PC-3 (cell line): ENCODE measurements around the gene MED13. TPM values are rescaled to one million over a fixed set of nuclear protein-coding genes. Genes with fewer than 3 reads are reported as not detected.
A peak's percentile ranks its signal among the peaks of the same experiment; 100 is the strongest.
"Not testable (repeated sequence)": the region's sequence is repeated elsewhere in the genome, so short reads cannot be mapped to it uniquely, and the experiment has no call there.

Source experiments
- ATAC-seq: fragments of 200-7000 bp; cut with Tn5 transposase; 2 replicates; pipeline ENCODE4 v1.9.1; 2020; ENCODE audit warnings: mild to moderate bottlenecking, moderate library complexity
- BruUV-seq: library from RNA; stranded (reverse); fragments of 400-500 nt; replicated peaks from 2 replicates; lab custom pipeline; 2021; lab: Mats Ljungman, UMichigan
- CTCF ChIA-PET: fragments of 300-600 bp; sonication (Branson Sonifier 250); formaldehyde crosslinking; loops from one replicate; lab custom pipeline; 2022; ENCODE audit warnings: antibody characterized with exemption; lab: Charles Lee
- POLR2A ChIA-PET: fragments of 300-600 bp; sonication (Branson Sonifier 250); formaldehyde crosslinking; loops from one replicate; lab custom pipeline; 2022; ENCODE audit warnings: antibody characterized with exemption; ENCODE audit not compliant: unreplicated experiment; lab: Charles Lee
- DNase-seq: peaks from one replicate; pipeline ENCODE4 v3.0.0-alpha.2; 2015
- H2AFZ ChIP-seq: fragments of 300-600 bp; sonication (generic); 2 replicates; pipeline ENCODE4 v1.6.0; 2016; ENCODE audit warnings: antibody characterized with exemption, low read length
- H3F3A ChIP-seq: fragments of 300-600 bp; sonication (generic); one replicate; pipeline ENCODE4 v1.6.0; 2017; ENCODE audit warnings: antibody characterized with exemption, low read length, control low read depth, mild to moderate bottlenecking; ENCODE audit not compliant: unreplicated experiment
- H3K27ac ChIP-seq: fragments of 300-600 bp; sonication (generic); 2 replicates; pipeline ENCODE4 v1.5.1; 2016; ENCODE audit warnings: mild to moderate bottlenecking, low read length
- H3K27me3 ChIP-seq: fragments of 300-600 bp; sonication (generic); 2 replicates; pipeline ENCODE4 v1.6.1; 2016; ENCODE audit warnings: low read length, mixed read lengths
- H3K36me3 ChIP-seq: fragments of 300-600 bp; sonication (generic); 2 replicates; pipeline ENCODE4 v1.6.1; 2016; ENCODE audit warnings: low read depth, mixed run types, low read length, mixed read lengths
- H3K4me1 ChIP-seq: fragments of 300-600 bp; sonication (generic); 2 replicates; pipeline ENCODE4 v1.5.1; 2016; ENCODE audit warnings: low read length; ENCODE audit not compliant: insufficient read depth
- H3K4me2 ChIP-seq: fragments of 300-600 bp; sonication (generic); 2 replicates; pipeline ENCODE4 v1.6.0; 2016; ENCODE audit warnings: low read length
- H3K4me3 ChIP-seq: fragments of 300-600 bp; sonication (generic); 2 replicates; pipeline ENCODE4 v1.5.1; 2016; ENCODE audit warnings: mild to moderate bottlenecking, low read length, mixed read lengths
- H3K79me2 ChIP-seq: fragments of 300-600 bp; sonication (generic); 2 replicates; pipeline ENCODE4 v1.6.1; 2017; ENCODE audit warnings: low read length, mixed read lengths
- H3K9ac ChIP-seq: fragments of 300-600 bp; sonication (generic); 2 replicates; pipeline ENCODE4 v1.6.0; 2016; ENCODE audit warnings: mild to moderate bottlenecking, low read length
- H3K9me2 ChIP-seq: fragments of 300-600 bp; sonication (generic); replicated peaks from 2 replicates; pipeline ENCODE4 v1.6.1; 2016; ENCODE audit warnings: mixed run types, low read length, mixed read lengths
- H3K9me3 ChIP-seq: fragments of 300-600 bp; sonication (generic); 2 replicates; pipeline ENCODE4 v1.6.1; 2016; ENCODE audit warnings: low read length, mixed read lengths
- H4K20me1 ChIP-seq: fragments of 300-600 bp; sonication (generic); 2 replicates; pipeline ENCODE4 v1.6.1; 2016; ENCODE audit warnings: low read length, mixed read lengths
- EZH2 ChIP-seq: fragments of 300-600 bp; sonication (generic); IDR thresholded peaks from one replicate; pipeline ENCODE4 v1.6.1; 2017; ENCODE audit warnings: antibody characterized with exemption, mild to moderate bottlenecking, low read length; ENCODE audit not compliant: unreplicated experiment
- EZH2phosphoT487 ChIP-seq: fragments of 300-600 bp; sonication (generic); IDR thresholded peaks from 2 replicates; pipeline ENCODE4 v1.6.1; 2018; ENCODE audit warnings: mild to moderate bottlenecking, antibody characterized with exemption, low read length, borderline replicate concordance
- intact Hi-C: fragments of 100-400 bp; cut with micrococcal nuclease; formaldehyde crosslinking; loops from 2 replicates; pipeline ENCODE4 v1.9.0; 2023
- total RNA-seq: library from RNA; depleted of rRNA; stranded (reverse); fragments of >200 nt; gene quantifications from 2 replicates; pipeline ENCODE4 v1.2.3, GENCODE V29; 2014
- TF ChIP-seq, protein P1 (sequence below): fragments of 300-600 bp; sonication (generic); conservative IDR thresholded peaks from 2 replicates; pipeline ENCODE4 v1.5.1; 2017; ENCODE audit warnings: antibody characterized with exemption, low read depth, mild to moderate bottlenecking, low read length

Gene MED13
- total RNA-seq, 1 experiment from 2014 or later: 36.8 TPM

DNA sequence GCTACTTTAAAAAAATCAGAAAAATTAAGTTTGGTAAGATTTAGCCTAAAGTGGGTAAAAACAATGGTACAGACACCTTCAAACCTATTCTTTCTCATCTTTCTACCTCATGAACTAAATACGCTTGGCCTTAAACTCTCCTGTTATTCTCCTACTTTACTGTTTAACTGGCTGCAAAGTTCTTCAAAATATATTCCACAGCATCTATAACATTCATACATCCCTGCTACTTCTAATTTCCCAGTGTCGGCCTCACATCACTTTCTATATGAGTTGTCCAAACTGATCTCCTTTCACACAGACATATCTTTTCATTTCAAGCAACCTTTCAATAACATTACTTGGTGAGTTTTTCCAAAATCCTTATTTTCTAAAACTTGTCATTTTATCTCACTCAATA is 64.0 kb downstream of the MED13 start:
- H3K9me2 ChIP-seq: no peaks in the 10 kb centered on the region
- CTCF ChIA-PET: interaction anchor here (1.7 kb wide), 1 partner anchor 108 kb away, joined by 8 read pairs; no protein-coding TSS in a partner anchor
- ATAC-seq (no peak), DNase-seq (no peak)
- peaks cover 65% of the 10 kb centered on the region for H3K79me2 ChIP-seq
- intact Hi-C loops: no loop called here
- peaks cover 17% of the 10 kb centered on the region for H3K36me3 ChIP-seq
- H3K27me3 ChIP-seq: no peaks in the 10 kb centered on the region
- no peak overlapping the region for H2AFZ ChIP-seq
- H3K4me3 ChIP-seq: no peak overlapping the region
- POLR2A ChIA-PET: interaction anchor here (0.7 kb wide), 1 partner anchor 239 kb away, joined by 4 read pairs; no protein-coding TSS in a partner anchor
- peaks cover 14% of the 10 kb centered on the region for H3K4me1 ChIP-seq
- no peaks in the 10 kb centered on the region for H3K9me3 ChIP-seq
- no peak overlapping the region for H3K4me2 ChIP-seq
- H3K9ac ChIP-seq: no peak overlapping the region
- no peak overlapping the region for H3K27ac ChIP-seq
- peaks cover 8% of the 10 kb centered on the region; the same call in 1 of the 2 replicates for H4K20me1 ChIP-seq
- TF ChIP-seq EZH2phosphoT487 (no peak), EZH2 (no peak)
- TF ChIP-seq, protein P1, sequence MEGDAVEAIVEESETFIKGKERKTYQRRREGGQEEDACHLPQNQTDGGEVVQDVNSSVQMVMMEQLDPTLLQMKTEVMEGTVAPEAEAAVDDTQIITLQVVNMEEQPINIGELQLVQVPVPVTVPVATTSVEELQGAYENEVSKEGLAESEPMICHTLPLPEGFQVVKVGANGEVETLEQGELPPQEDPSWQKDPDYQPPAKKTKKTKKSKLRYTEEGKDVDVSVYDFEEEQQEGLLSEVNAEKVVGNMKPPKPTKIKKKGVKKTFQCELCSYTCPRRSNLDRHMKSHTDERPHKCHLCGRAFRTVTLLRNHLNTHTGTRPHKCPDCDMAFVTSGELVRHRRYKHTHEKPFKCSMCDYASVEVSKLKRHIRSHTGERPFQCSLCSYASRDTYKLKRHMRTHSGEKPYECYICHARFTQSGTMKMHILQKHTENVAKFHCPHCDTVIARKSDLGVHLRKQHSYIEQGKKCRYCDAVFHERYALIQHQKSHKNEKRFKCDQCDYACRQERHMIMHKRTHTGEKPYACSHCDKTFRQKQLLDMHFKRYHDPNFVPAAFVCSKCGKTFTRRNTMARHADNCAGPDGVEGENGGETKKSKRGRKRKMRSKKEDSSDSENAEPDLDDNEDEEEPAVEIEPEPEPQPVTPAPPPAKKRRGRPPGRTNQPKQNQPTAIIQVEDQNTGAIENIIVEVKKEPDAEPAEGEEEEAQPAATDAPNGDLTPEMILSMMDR: no peak
- H3F3A ChIP-seq: no peaks in the 10 kb centered on the region
- no TSS peak for BruUV-seq

GRCh38 chr17:62000186-62000585 is 64.9 kb downstream of the MED13 start:
- intact Hi-C loops: no loop called here
- Histone ChIP-seq H3F3A (no peaks in the 10 kb centered on the region), H3K4me1 (peaks cover 14% of the 10 kb centered on the region), H3K27ac (no peak overlapping the region), H2AFZ (no peak overlapping the region), H3K4me2 (no peak overlapping the region), H3K9me2 (no peaks in the 10 kb centered on the region), H3K9me3 (no peaks in the 10 kb centered on the region), H3K4me3 (no peak overlapping the region), H4K20me1 (peaks cover 8% of the 10 kb centered on the region; the same call in 1 of the 2 replicates), H3K36me3 (peaks cover 13% of the 10 kb centered on the region; the same call in 1 of the 2 replicates), H3K9ac (no peak overlapping the region), H3K79me2 (peaks cover 62% of the 10 kb centered on the region), H3K27me3 (no peaks in the 10 kb centered on the region)
- ATAC-seq (no peak), DNase-seq (no peak)
- ChIA-PET POLR2A (interaction anchor here (0.7 kb wide), 1 partner anchor 240 kb away, joined by 4 read pairs; no protein-coding TSS in a partner anchor), CTCF (interaction anchor here (1.7 kb wide), 1 partner anchor 109 kb away, joined by 8 read pairs; no protein-coding TSS in a partner anchor)
- BruUV-seq: no TSS peak
- TF ChIP-seq, protein P1: no peak
- no peak for TF ChIP-seq EZH2phosphoT487
- no peak for TF ChIP-seq EZH2

GRCh38 chr17:61998534-61998933 is 66.5 kb downstream of the MED13 start:
- intact Hi-C loops: loop anchor here (5.0 kb wide), 2 partner anchors 54 to 109 kb away; no protein-coding TSS in a partner anchor
- ChIA-PET CTCF (interaction anchor here (1.2 kb wide), 1 partner anchor 111 kb away, joined by 3 read pairs; no protein-coding TSS in a partner anchor), POLR2A (interaction anchor here (0.7 kb wide), 1 partner anchor 39 kb away, joined by 23 read pairs; no protein-coding TSS in a partner anchor)

More at GRCh38 chr17:61998534-61998933, 66.5 kb downstream of the MED13 start:
- peaks cover 17% of the 10 kb centered on the region for H3K36me3 ChIP-seq
- not testable (repeated sequence) for DNase-seq, H2AFZ ChIP-seq, H3K4me3 ChIP-seq, ATAC-seq, H4K20me1 ChIP-seq, H3K9me3 ChIP-seq, H3K9me2 ChIP-seq, H3K27me3 ChIP-seq, H3F3A ChIP-seq, BruUV-seq
- H3K4me2 ChIP-seq: 0 out of 2 replicates have a peak overlapping the region, but pooled peaks have one; percentile 51
- peak overlapping the region; percentile 86 for H3K27ac ChIP-seq
- 0 out of 2 replicates have a peak overlapping the region, but pooled peaks have one; percentile 48 for H3K9ac ChIP-seq
- peaks cover 14% of the 10 kb centered on the region for H3K4me1 ChIP-seq
- peaks cover 50% of the 10 kb centered on the region for H3K79me2 ChIP-seq
